Amniotic epithelial cell (primary cell): ENCODE data around the gene COL23A1.
"Not testable (repeated sequence)": the region's sequence is repeated elsewhere in the genome, so short reads cannot be mapped to it uniquely, and the experiment has no call there.

ENCODE experiments used
- DNase-seq: peaks from one replicate; pipeline ENCODE4 v3.0.0-alpha.2; 2010; ENCODE audit warnings: low read depth

Gene COL23A1

DNA sequence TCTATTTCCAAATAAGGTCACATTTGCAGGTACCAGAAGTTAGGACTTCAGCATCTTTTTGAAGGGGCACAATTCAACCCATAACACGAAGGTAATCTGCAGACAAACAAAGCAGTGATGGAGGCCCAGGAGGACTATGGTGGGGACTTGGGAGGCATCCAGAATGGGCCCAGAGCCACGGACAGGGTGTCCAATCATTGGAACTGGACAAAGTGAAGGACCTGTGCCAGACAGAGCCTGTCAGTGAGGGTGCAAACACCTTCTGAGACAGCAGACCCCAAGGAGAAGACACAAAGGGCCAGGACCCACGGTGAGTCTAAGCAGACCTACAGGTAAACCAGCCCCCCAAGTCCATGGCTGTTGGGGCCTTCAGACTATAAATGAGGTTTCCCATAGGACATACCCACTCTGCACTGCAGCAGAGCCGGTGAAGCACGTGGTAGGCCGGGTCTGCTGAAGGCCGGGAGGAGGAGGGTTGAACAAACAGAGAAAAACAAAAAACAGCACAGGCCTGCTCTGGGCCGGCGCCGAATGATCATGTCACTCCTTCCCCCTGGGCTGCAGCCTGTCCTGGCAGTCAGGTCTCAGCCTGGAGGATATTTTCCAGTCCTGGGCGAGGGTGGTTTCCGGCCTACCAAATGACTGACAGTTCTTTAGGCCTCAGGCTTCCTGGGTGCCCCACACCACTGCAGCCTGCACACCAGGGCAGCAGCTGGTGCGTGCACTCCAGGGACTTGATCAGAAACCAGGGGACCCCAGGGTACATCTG is 84.4 kb downstream of the COL23A1 start:
- DNase-seq = no peak

DNA sequence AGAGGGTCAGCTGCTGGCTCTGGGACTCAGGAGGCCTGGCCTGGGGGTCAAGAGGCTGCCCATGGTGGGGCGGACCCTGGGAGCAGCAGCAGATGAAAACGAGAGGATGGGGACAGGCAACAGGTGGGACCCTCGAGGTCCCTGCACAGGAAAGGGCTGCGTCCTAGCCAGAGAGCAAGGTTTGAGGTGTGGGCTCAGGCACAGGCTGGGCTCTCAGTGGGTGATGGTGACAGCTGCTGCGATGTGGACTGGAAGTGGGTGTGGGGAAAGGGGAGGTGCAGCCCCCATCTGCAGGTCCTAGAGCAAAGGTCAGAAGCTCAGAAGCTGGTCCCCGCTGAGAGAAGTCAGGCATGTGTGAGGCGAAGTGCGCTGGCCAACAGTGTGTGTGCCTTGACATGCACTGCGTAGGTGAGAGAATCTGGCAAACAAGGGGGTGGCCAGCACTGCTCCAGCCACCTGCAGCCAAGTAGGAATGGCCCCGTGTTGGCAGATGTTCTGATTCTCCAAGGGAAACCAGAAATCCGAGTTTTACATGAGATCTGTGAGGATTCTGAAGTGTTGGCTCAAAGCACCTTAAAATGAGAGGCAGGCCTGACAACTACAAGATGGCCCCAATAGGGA is 85.7 kb downstream of the COL23A1 start:
- no peak for DNase-seq

DNA sequence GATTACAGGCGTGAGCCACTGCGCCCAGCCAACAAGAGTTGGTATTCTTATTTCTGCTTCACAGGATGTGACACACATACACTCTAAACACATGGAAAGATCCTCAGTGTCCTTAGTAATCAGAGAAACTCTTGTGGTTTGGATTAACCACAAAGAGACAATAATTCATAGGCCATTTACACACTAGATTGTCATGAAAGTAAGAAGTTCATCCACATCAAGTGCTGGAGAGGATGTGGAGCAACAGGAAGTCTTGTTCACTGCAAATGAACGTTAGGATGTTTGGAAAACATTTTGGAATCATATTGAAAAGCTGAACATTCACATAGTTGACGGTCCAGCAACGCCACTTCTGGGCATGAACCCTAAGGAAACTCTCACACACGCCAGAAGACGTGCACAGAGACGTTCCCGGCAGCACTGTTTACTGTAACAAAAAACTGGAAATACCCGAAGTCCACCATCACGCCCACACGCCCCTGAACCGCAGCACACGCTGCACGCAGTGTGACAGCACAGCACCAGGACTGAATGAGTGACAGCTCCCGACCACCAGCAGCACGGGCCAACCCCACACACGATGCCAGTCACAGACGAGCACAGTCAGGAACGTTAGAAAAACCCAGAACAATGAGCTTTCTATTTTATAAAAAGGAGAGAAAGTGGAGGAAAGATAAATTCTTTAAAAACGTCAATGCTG is 87.6 kb downstream of the COL23A1 start:
- DNase-seq = no peak

DNA sequence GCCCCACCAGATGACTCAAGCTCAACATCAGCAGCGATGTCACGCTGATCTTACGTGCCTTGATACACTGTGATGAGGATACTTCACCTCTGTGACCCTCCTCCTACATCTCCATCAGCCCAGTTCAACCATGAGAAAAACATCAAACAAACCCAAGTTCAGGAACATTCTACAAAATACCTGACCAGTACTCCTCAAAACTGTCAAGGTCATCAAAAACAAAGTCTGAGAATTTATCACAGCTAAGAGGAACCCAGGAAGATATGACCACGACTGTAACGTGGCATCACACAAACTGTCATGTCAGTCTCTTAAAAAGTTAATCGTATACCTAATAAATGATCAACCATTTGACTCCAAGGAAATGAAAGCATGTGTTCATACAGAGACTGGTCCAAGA is 90.8 kb downstream of the COL23A1 start:
- no peak for DNase-seq

DNA sequence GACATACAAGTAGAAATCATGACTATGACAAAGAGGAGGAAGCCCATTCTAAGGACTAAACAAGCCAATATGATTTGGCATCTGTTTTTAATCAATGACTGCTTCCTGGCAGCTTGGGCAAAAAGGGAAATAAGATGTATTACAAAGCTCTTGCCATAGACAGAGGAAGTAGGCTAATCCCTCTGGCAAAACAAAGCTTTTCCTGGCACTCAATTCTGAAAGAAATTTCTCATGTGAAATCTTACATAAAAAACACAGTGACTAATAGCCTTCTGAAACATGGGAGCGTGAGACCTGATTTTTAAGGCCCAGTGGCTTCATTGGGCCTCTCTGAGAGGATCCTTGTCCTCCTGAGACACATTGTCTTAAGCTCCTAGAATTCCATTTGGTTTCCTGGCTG is 93.6 kb downstream of the COL23A1 start:
- DNase-seq = no peak

DNA sequence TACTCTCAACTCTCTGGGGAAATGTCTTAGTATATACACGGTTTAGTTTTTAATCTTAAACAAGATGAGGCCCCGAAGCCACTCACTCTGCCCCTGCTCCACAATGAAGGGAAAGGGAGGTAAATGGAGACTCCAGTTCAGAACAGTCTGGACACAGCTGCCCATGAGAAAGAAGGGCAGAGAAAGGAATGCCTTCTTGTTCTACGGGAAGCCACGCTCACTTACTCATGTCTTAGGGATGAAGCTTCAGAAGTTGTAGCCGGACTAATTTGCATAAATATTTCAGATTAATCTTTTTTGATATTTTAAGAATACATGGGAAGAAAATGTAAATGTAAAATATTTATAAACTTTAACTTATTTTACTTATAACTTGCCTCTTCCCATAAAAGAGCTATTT is 94.0 kb downstream of the COL23A1 start:
- no peak for DNase-seq

DNA sequence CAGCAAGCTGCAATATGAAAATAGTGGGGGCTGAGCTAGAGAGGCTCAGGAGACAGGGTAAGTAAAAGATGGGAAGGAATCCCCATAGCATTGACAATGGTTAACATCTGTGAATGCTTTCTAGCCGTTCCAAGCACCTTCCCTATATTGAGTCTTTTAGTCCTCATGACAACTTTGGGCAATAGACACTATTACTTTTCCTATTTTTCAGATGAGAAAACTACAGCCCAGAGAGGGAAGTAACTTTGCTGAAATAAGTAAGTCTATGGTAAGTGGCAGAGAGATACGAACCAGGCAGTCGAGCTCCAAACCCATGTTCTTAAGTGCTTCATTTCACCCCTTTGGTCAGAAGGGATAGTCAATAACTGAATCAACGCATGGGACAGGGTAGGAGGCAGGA is 94.5 kb downstream of the COL23A1 start:
- DNase-seq = no peak

DNA sequence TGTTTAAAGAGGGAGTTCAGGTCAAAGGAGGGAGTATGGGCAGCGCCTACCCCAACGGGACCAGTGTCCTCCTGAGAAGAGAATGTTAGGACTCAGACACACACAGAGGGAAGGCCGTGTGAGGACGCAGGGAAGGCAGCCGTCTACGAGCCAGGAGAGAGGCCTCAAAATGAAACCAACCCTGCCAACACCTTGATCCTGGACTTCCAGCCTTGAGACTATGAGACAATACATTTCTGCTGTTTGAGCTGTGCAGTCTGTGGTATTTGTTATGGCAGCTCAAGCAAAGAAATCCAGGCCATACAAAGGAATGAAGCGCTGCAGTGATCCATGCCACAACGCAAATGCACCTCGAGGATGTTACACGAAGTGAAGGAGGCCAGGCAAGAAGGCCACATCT is 97.9 kb downstream of the COL23A1 start:
- no peak for DNase-seq

DNA sequence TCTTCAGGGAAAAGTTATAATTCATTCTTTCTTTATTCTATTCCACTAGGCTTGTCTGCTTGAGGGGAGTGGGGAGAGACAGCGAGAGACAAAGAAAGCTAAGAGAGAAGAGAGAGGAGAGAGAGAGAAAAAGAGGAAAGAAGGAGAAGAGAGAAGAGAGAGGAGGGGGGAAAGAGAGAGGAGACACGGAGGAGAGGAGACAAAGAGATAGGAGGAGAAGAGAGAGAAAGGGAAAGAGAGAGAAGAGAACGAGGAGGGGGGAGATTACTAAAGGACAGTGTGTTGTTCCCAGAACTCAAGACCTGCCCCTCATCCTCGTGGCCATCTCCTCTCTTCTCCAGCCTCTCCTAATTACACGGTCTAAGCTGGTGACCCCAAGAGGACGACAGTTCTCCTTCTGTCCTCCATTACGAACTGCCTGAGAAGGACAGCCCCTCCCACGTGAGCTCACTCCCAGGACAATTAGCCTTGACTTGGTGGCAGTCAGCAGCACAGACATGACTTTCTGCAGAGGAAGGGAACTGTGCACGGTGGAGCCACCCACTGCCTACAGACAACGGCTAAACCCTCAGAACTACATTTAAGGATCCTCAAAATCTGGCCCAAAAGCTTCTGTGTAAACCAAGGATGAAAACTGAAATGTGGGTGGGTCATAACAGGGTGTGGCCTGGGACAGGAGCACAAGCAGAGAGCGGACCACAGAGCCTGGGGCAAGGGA is 99.1 kb downstream of the COL23A1 start:
- DNase-seq = no peak

DNA sequence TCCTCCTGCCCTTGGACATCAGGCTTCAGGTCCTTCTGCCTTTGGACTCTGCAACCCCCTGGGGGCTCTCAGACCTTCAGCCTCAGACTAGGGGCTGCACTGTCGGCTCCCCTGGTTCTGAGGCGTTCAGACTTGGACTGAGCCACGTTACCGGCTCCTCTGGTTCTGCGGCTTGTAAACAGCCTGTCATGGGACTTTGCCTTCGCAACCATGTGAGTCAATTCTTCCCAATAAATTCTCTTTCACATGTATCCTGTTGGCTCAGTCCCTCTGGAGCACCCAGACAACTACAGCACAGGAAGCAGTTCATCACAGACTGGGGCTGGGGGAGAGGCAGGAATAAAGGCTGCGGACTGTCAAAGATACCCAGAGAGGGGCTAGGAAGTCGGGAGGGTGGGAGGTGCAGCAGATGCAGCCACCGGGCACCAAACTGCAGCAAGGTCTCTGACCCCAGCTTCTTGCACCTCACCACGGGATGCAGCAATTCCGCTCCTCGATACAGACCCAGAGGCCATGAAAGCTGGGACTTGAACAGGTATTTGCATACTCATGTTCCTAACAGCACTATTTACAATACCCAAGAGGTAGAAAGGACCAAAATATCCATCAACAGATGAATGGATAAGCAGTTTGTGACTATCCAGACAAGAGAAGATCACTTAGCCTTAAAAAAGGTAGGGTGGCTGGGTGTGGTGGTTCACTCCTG is 100.8 kb downstream of the COL23A1 start:
- no peak for DNase-seq

DNA sequence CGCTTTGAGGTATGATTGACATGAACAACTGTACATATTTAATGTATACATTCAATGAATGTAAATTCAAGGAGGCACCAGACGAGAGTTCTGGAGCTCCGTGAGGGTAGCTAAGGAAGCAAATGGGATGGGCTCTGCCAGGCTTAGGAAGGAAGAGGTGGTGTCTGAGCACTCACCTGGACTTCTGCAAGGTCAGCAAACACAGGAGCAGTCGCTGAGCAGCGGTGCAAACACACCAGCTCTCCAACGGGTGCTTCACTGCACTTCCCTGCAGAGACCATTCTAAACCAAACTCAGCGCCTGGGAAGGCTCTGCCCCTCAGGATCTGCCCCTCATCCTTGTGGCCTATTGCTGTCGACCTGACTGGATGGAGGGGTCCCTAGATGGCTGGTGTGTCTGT is 101.5 kb downstream of the COL23A1 start:
- DNase-seq = no peak

DNA sequence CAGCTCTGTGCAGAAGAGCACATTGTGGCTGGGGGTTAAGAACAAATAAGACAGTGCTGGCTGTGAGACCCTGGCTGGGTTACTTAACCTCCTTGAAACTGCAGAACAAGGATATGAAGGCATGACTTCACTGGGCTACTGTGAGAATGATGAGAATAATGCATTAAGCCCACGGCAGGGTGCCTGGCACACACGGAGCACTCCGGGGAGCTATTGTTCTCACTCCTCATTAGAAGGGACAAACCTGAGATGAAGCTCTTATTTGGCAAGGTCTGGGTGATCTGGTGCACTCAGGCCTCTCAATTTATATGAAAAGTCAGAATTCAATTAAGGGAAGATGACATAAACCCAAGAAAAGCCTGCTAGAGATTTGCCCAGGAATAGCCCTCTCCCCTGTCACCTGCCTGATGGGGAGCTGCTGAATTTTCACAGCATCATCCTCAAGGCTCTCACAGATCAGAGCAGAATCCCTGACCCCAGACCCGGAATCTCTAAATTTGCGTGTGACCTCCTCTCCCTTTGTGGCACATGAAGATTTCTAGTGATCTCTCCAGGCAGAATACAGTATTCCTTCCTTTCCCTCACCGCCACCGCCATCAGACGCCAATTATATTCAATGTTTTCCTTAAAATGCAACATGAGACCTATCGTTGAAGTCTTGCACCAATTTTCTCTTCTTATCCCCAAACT is 102.1 kb downstream of the COL23A1 start:
- DNase-seq = no peak

DNA sequence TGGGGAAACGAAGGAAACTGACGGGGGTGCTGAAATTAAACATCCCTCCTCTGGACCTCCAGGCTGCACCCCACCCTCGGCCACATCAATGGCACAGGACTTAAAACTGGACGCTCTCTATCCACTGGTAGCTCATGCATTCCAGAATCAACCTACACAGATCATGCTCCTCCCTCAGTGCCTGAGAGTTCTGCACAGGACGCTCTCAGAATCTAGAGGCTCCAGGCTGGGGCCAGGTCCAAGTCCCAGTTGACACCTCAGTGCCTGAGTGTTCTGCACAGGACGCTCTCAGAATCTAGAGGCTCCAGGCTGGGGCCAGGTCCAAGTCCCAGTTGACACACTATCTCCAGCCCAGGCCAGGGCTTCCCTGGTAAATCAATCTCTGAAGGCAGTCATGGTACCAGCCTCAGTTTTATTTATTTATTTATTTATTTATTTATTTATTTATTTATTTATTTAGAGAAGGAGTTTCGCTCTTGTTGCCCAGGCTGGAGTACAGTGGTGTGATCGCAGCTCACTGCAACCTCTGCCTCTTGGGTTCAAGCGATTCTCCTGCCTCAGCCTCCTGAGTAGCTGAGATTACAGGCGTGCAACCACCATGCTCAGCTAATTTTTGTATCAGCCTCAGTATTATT is 103.2 kb downstream of the COL23A1 start:
- DNase-seq = not testable (repeated sequence)

DNA sequence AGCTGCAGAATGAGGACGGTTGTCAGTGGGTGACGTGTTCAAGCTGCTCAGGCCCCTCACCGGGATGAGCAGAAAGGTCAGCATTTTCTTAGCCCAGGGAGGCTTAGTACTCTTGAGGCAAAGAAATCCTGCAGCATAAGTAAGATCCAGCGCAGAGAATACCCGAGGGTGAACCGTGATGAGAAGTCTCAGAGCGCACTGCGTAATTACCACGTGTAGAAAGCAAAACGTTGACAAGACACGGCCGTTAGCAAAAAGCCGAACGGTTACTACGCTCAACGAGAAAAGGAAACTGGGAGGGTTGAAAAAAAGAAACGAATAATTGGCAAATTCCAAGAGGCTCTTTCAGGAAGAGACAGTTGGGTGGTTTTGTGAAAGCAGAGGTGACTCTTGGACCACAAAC is 104.0 kb downstream of the COL23A1 start:
- DNase-seq = no peak

DNA sequence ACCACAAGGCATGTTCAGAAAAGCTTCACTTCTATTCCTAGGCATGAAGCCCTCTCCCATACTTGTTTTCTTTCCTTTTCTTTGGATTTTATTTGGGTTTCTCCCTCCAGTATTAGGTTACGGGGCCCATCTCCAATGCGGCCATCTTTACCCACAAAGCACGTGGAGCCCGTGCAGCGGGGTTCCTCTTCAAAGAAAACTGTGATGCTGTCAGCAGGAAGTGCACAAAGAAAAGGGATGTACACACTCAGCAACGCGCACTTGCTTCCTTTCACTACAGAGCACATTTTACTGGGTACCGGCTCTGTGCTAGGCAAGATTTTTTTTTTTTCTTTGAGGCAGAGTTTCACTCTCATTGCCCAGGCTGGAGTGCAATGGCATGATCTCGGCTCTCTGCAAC is 106.6 kb downstream of the COL23A1 start:
- DNase-seq = no peak

DNA sequence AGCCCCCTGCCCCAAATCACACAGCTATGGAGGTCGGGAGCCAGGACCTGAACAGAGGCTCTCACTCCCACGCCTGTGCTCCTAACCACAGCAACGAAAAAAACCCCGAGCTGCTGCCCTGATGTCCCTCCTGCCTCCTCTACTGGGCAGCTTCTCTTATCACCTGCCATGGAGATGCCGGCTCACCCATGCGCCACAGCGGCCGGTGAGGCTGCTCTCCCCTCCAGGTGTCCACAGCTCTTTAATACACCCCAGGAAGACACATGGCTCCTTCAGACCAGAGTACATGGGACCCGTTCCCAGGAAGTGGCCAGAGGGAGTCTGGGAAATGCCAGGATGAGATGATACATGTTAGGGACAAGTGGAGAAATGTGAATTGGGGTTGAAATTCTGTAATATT is 110.9 kb downstream of the COL23A1 start:
- DNase-seq = no peak

DNA sequence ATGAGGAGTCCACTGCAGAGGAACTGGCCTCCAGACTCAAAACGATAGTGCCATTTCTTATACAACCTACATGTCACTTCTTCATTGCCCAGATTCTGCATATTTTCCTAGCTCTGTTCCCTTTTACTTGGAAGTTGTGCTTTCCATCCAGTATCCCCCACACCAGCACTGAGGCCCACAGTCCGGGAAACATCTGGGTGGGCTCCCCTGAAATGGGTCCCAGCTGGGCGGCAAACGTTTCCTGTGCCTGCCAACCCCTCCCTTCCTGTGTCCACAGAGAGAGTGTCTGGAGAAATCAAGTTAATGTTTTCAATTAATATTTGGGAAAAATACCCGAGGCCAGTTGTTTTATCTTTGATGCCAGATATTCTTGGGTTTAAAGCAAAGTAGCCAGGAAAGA is 111.8 kb downstream of the COL23A1 start:
- DNase-seq = no peak

DNA sequence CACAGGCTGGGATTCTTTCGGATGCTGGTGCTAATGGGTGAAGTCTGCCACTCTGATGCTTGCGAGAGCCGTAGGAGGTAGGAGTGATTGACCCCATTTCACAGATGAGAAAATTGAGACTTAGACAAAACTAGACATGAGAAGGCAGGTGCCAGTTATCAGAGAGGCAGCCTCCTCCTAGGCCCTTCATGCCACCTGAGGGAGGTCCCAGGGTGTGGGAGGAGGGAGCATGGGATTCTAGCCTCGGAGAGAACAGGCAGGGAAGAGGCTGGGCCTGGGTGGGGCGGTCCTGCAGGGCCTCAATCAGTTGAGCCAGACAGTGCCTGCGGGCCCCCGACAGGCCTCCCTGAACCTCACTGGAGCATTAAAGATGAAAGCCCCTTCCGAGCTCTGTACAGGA is 112.4 kb downstream of the COL23A1 start:
- DNase-seq = no peak

DNA sequence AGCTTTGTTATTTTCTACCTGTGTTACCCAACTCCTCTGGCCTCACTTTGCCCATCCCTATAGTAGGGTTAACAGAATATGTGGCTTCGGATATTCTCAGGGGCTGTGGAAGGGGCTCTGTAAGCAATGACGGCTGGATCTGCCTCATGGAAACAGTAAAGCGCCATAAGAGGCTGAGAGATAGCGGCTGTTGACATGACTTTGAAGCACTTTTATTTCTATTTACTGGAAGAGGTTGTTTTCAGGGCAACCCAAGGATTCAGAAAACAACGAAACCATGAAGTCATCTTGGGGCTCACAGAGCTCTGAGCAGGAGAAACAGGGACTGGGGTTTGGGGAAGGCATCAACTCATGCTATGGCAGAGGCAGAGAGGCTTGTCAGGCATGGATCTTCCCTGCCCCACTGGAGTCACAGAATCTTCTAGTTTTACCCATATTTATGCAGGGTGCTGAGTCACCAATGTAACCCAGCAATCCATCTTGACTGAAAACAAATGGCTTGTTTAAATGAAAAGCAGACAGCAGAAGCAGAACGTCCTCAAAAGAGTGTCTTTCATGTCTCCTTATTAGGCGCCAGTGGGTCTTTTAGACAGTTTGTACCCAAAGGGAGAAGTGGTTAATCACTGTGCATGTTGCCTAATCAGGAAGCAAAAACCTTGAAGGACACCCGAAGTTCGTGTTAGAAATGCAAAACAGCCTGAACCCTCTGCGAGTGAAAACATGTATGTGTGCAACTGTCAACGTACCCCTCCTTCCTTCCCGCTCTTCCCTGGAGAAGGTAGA is 113.0 kb downstream of the COL23A1 start:
- DNase-seq = no peak

DNA sequence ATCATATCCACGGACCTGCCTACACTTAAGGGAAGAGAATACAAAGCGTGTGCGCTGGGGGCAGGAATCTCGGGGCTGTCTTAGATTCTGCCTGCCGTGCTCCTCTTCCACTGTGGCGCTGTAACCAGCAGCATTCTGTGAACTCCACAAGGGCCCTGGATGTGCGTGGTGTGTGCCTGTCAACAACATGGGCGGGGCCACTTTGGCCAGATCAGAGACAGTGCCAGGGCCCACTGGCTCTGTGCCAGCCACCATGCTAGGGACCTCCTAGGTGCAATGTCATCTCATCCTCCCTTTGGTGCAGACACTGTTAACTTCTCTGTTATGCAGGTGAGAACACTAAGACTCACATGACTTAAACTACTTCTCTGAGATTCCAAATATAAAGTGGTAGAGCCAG is 113.7 kb downstream of the COL23A1 start:
- DNase-seq = no peak
